Endothelial cell of umbilical vein (primary cell): Measurements from ENCODE around the gene CRACR2A. TPM values are rescaled to one million over a fixed set of nuclear protein-coding genes. Genes with fewer than 3 reads are reported as not detected.

Experiments
- BruUV-seq: library from RNA; stranded (reverse); fragments of 400-500 nt; replicated peaks from 2 replicates; lab custom pipeline; 2021; lab: Mats Ljungman, UMichigan
- CTCF ChIA-PET: fragments of 300-600, 350-600 bp; sonication (Branson Sonifier 250); formaldehyde crosslinking; loops from one replicate; lab custom pipeline; 2021; ENCODE audit warnings: antibody characterized with exemption, inconsistent platforms; lab: Charles Lee
- POLR2A ChIA-PET: fragments of 300-600, 350-600 bp; sonication (Branson Sonifier 250); formaldehyde crosslinking; loops from one replicate; lab custom pipeline; 2021; ENCODE audit warnings: antibody characterized with exemption, inconsistent platforms; lab: Charles Lee
- DNase-seq: peaks from one replicate; pipeline ENCODE4 v3.0.0-alpha.2; 2011; ENCODE audit warnings: low read depth, low spot score
- FAIRE-seq: peaks from 2 replicates; lab custom pipeline; 2011; peaks lifted over from hg19 to GRCh38; lab: Jason Lieb, UNC
- H2AFZ ChIP-seq: 2 replicates; pipeline ENCODE4 v1.6.0; 2012; ENCODE audit warnings: low read depth, low read length, control low read depth, inconsistent platforms
- H3K27ac ChIP-seq: 2 replicates; pipeline ENCODE4 v1.5.1; 2011; ENCODE audit warnings: low read depth, mild to moderate bottlenecking, control low read depth, low read length, moderate library complexity; ENCODE audit not compliant: insufficient read depth
- H3K27me3 ChIP-seq, 2 experiments: 2 replicates each; pipeline versions ENCODE4 v1.6.0 to v1.6.1; 2011; ENCODE audit warnings: low read length in 2 of 2, mixed read lengths in 1 of 2; ENCODE audit not compliant: control insufficient read depth in 2 of 2, insufficient read depth in 2 of 2
- H3K36me3 ChIP-seq, 2 experiments: 2 replicates in 1 of 2; 3 replicates in 1 of 2; pipeline ENCODE4 v1.5.1; 2011; ENCODE audit warnings: low read length in 2 of 2, mild to moderate bottlenecking in 1 of 2, moderate library complexity in 1 of 2; ENCODE audit not compliant: control insufficient read depth in 2 of 2, insufficient read depth in 2 of 2; ENCODE audit errors: extremely low read depth in 1 of 2
- H3K4me1 ChIP-seq: 3 replicates; pipeline ENCODE4 v1.5.1; 2011; ENCODE audit warnings: mild to moderate bottlenecking, low read length; ENCODE audit not compliant: control insufficient read depth, insufficient read depth; ENCODE audit errors: extremely low read depth
- H3K4me2 ChIP-seq: 2 replicates; pipeline ENCODE4 v1.6.1; 2011; ENCODE audit warnings: low read length, control low read depth, mixed read lengths; ENCODE audit not compliant: insufficient read depth
- H3K4me3 ChIP-seq, 3 experiments: fragments of 200-600 bp in 1 of 3; sonication (generic), shearing (Covaris generic) in 1 of 3; replicated peaks in 1 of 3; 2 replicates each; pipeline ENCODE4 v1.5.1; 2011 to 2016; ENCODE audit warnings: control low read depth in 3 of 3, low read length in 3 of 3, mild to moderate bottlenecking in 2 of 3, inconsistent platforms in 1 of 3, low read depth in 1 of 3, moderate library complexity in 1 of 3; ENCODE audit not compliant: insufficient read depth in 1 of 3
- H3K79me2 ChIP-seq: 2 replicates; pipeline ENCODE4 v1.6.0; 2012; ENCODE audit warnings: low read length, inconsistent platforms; ENCODE audit not compliant: control insufficient read depth, insufficient read depth
- H3K9ac ChIP-seq: replicated peaks from 2 replicates; pipeline ENCODE3; 2011; ENCODE audit warnings: low read length, control low read depth; ENCODE audit not compliant: insufficient read depth; ENCODE audit errors: extremely low read depth
- H3K9me1 ChIP-seq: replicated peaks from 3 replicates; pipeline ENCODE4 v1.6.0; 2011; ENCODE audit warnings: mild to moderate bottlenecking, low read length; ENCODE audit not compliant: control insufficient read depth, insufficient read depth; ENCODE audit errors: extremely low read depth
- H3K9me3 ChIP-seq: replicated peaks from 2 replicates; pipeline ENCODE4 v1.5.1; 2012; ENCODE audit warnings: low read length, inconsistent platforms; ENCODE audit not compliant: control insufficient read depth, insufficient read depth
- H4K20me1 ChIP-seq: replicated peaks from 2 replicates; pipeline ENCODE3; 2011; ENCODE audit warnings: mild to moderate bottlenecking, low read length; ENCODE audit not compliant: control insufficient read depth, insufficient read depth; ENCODE audit errors: extremely low read depth
- EZH2 ChIP-seq: IDR thresholded peaks from 2 replicates; pipeline ENCODE4 v1.6.1; 2012; ENCODE audit warnings: borderline replicate concordance, low read depth, mild to moderate bottlenecking, moderate library complexity, low read length, inconsistent platforms; ENCODE audit not compliant: severe bottlenecking
- POLR2A ChIP-seq: IDR thresholded peaks from 2 replicates; pipeline ENCODE4 v1.6.1; 2012; ENCODE audit warnings: low read depth, mild to moderate bottlenecking, control low read depth, low read length
- POLR2AphosphoS5 ChIP-seq: IDR thresholded peaks from 2 replicates; pipeline ENCODE4 v1.6.1; 2012; ENCODE audit warnings: low read depth, mild to moderate bottlenecking, control low read depth, low read length, moderate library complexity; ENCODE audit not compliant: insufficient read depth
- dilution Hi-C: fragments of 300-500 bp; cut with MboI; formaldehyde crosslinking; loops from one replicate; pipeline ENCODE4 v1.15.0; 2019; ENCODE audit warnings: low sequenced_read_pairs; ENCODE audit not compliant: extremely low pct_ligation_motif_present
- intact Hi-C: fragments of 100-400 bp; cut with micrococcal nuclease; formaldehyde crosslinking; loops from one replicate; pipeline ENCODE4 v1.10.0; 2022
- polyA plus RNA-seq, 4 experiments: library from polyadenylated mRNA; depleted of rRNA in 3 of 4; stranded (reverse) in 3 of 4; unstranded in 1 of 4; fragments of >200 nt; gene quantifications; 2 replicates each; pipeline versions ENCODE4 v1.2.1 to v1.2.3, GENCODE V29; 2011 to 2012; ENCODE audit warnings: missing spikeins in 1 of 4
- total RNA-seq: library from RNA; stranded (reverse); gene quantifications from 2 replicates; pipeline ENCODE4 v1.2.3, GENCODE V29; 2021
- TF ChIP-seq, protein P1 (sequence below): IDR thresholded peaks from 2 replicates; pipeline ENCODE4 v1.6.1; 2011; ENCODE audit not compliant: insufficient read depth, insufficient read length
- TF ChIP-seq, protein P2 (sequence below), 2 donors: IDR thresholded peaks; 1 replicate in 1 of 2; 2 replicates in 1 of 2; pipeline ENCODE4 v1.5.1; 2011; ENCODE audit warnings: low read length in 2 of 2, mild to moderate bottlenecking in 2 of 2, moderate library complexity in 2 of 2, control low read depth in 1 of 2, inconsistent platforms in 1 of 2, low read depth in 1 of 2; ENCODE audit not compliant: insufficient read depth in 1 of 2; ENCODE audit errors: extremely low read depth in 1 of 2

CRACR2A gene
- total and polyA plus RNA-seq, 2 donors (not counting 3 experiments of a cell fraction or from before 2014, with no cell fraction given) = 4.4 to 15.9 TPM

DNA sequence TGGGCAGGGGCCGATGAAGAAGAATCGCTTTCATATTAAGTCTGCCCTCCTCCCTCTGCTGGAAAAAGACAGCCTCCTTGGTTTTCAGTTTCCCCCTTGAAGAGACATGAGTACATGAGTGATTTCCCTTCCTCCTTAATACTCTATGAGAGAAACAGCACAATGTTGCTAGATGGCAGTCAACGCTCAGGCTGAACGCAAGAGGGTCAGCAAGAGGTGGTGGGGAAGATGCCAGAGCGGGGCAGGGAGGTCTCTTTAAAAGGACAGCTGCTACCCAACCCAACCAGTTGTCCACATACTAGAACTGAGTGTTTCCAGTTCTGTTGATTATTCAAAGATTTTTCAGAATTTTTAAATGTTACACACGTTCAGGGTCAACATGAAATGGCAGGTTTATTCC is 22.8 kb downstream of the CRACR2A start:
- Histone ChIP-seq H3K4me2 (no peak overlapping the region), H3K36me3 (no peaks in the 10 kb centered on the region), H4K20me1 (no peaks in the 10 kb centered on the region), H3K9ac (no peak overlapping the region), H3K9me3 (no peaks in the 10 kb centered on the region), H3K4me3 (no peak overlapping the region), H3K9me1 (no peaks in the 10 kb centered on the region), H3K27me3 (no peaks in the 10 kb centered on the region), H3K79me2 (no peaks in the 10 kb centered on the region), H3K27ac (no peak overlapping the region), H3K4me1 (peaks cover 10% of the 10 kb centered on the region), H2AFZ (no peak overlapping the region)
- DNase-seq (no peak), FAIRE-seq (no peak)
- CTCF ChIA-PET = interaction anchor here (1.2 kb wide), 1 partner anchor 47 kb away, joined by 3 read pairs; no protein-coding TSS in a partner anchor
- intact Hi-C loops (no loop called here), dilution Hi-C loops (no loop called here)
- POLR2A ChIA-PET = no interaction called here
- TF ChIP-seq EZH2 = no peak
- TF ChIP-seq, protein P1, sequence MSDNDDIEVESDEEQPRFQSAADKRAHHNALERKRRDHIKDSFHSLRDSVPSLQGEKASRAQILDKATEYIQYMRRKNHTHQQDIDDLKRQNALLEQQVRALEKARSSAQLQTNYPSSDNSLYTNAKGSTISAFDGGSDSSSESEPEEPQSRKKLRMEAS = no peak
- TF ChIP-seq POLR2AphosphoS5 = no peak
- TF ChIP-seq POLR2A = no peak
- TF ChIP-seq, protein P2, sequence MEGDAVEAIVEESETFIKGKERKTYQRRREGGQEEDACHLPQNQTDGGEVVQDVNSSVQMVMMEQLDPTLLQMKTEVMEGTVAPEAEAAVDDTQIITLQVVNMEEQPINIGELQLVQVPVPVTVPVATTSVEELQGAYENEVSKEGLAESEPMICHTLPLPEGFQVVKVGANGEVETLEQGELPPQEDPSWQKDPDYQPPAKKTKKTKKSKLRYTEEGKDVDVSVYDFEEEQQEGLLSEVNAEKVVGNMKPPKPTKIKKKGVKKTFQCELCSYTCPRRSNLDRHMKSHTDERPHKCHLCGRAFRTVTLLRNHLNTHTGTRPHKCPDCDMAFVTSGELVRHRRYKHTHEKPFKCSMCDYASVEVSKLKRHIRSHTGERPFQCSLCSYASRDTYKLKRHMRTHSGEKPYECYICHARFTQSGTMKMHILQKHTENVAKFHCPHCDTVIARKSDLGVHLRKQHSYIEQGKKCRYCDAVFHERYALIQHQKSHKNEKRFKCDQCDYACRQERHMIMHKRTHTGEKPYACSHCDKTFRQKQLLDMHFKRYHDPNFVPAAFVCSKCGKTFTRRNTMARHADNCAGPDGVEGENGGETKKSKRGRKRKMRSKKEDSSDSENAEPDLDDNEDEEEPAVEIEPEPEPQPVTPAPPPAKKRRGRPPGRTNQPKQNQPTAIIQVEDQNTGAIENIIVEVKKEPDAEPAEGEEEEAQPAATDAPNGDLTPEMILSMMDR (IDR thresholded peaks at IDR 0.05; ENCODE audit: extremely low read depth in 1 of 2, insufficient read depth in 1 of 2, low read depth in 1 of 2, low read length in 2 of 2) = no peak
- no TSS peak for BruUV-seq

DNA sequence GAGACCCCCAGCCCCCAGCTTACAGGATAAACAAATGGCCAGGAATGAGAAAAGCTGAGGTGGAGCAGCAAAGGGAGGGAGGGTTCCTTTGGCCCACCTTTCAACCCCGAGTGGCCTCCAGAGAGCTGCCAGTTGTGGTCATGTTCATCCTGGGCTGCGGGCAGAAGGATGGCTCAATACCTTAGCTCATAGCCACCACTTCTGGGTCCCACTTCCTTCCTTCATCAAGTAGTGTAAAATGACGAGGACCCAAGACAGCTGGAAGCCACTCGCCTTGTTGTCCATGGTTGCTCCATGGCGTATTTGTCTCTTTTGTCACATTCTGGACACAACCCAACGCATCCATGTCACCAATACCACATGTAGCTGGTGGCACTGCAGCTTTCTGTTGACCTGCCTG is 24.2 kb downstream of the CRACR2A start:
- Histone ChIP-seq H2AFZ (no peak overlapping the region), H3K36me3 (no peaks in the 10 kb centered on the region), H3K4me1 (peaks cover 10% of the 10 kb centered on the region), H3K9me3 (no peaks in the 10 kb centered on the region), H3K79me2 (no peaks in the 10 kb centered on the region), H3K27me3 (no peaks in the 10 kb centered on the region), H4K20me1 (no peaks in the 10 kb centered on the region), H3K9me1 (no peaks in the 10 kb centered on the region), H3K27ac (no peak overlapping the region), H3K9ac (no peak overlapping the region), H3K4me2 (no peak overlapping the region), H3K4me3 (no peak overlapping the region)
- dilution Hi-C loops = no loop called here
- no peak for TF ChIP-seq EZH2
- intact Hi-C loops = no loop called here
- FAIRE-seq (no peak), DNase-seq (no peak)
- ChIA-PET CTCF (interaction anchor here (0.6 to 1.8 kb wide), 3 partner anchors 24 to 75 kb away, joined by 3 to 4 read pairs (median 4); partner anchors contain the start of gene CRACR2A), POLR2A (no interaction called here)
- no TSS peak for BruUV-seq
